ENCODE measurements around the gene FCRLB.
A peak's percentile ranks its signal among the peaks of the same experiment; 100 is the strongest.
"Not testable (repeated sequence)": the region's sequence is repeated elsewhere in the genome, so short reads cannot be mapped to it uniquely, and the experiment has no call there.

FCRLB gene

DNA sequence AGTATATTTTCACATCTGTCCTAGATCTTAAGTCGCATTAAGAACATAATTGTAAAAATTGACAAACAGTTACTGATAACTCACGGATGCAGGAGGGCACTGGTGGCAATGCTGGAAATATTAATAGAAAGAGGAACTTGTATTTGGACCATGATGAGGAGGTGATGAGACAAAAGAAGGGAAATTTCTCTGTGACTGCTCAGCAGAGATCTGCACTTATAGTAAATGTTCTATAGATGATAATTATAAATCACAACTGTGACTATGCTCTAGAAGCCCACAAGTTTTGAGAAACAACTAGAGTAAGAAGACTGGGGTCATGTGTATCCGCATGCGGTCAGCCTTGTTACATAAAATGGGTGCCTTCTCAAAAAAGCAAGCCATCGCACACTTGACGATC, 19.6 kb downstream of the FCRLB start:
- DNase-seq (ENCODE audit: low spot score) = no peak

DNA sequence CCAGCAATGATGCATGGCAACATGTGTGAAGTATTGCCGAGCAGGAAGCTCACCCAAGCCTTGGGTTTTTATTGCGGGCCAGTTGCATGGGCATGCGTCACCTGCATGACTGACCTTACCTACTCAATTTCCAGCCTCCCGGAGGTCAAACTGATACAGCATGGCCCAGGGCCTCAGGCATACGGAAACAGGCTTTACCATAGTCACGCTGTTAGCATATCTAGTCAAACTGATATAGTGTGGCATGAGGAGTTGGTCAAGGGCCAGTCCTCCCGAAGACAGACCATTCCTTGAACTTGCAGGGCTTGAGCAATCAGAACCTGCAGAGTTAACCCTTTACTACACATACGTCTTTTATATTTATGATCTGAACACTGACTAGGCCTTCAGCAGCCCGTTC, 21.9 kb downstream of the FCRLB start:
- DNase-seq (ENCODE audit: low spot score) = no peak

DNA sequence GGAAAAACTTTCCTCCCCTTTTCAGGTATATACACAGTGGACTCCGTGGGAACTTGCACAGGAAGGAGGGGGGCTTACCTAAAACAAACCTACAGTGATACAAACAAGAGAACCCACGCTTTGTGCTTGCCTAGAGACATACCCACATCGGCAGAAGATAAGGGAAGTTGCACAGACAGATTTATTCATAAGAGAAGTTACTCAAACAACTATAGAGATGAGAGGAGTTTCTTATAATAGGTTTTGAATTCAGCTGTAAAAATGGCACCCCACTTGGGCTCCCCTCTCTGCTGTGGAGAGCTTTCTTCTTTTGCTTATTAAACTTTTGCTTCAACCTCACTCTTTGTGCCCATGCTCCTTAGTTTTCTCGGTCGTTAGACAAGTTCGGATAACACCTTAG, 26.5 kb downstream of the FCRLB start:
- no peak for DNase-seq (ENCODE audit: low spot score)

DNA sequence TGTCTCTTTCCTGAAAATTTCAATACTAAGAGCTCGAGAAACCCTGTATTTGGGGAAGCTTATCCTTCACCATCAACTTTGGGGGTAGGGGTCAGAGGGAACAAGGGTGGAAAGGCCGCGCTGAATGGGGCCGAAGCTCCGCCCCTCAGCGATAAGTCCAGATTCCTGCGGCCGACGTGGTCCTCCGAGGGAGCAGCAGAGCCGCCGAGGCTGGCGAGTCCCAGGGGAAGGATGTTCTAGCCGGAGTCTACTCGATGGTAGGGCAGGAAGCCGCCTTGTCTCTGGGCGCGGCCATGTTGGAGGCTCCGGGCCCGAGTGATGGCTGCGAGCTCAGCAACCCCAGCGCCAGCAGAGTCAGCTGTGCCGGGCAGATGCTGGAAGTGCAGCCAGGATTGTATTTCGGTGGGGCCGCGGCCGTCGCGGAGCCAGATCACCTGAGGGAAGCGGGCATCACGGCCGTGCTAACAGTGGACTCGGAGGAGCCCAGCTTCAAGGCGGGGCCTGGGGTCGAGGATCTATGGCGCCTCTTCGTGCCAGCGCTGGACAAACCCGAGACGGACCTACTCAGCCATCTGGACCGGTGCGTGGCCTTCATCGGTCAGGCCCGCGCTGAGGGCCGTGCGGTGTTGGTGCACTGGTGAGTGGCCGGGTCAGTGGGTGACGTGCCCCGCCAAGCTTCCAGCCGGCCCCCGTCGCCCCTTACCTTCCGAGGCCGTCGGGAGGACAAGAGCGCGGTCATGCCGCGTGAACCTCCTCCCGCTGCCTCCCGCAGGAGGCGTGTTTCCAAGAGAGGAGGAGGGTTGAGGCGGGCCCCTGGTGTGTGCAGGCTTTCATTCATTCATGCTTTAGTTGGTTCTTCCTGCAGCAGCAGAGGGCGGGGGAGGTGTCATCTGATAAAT, 28.4 kb downstream of the FCRLB start, which contains the start of gene DUSP12:
Gene DUSP12, plus strand, starts transcription at position 278 of the 899 bp plus-strand sequence. Its CDS starts 16 bp downstream, at position 294.
- DNase-seq (ENCODE audit: low spot score) = peak; percentile 91

DNA sequence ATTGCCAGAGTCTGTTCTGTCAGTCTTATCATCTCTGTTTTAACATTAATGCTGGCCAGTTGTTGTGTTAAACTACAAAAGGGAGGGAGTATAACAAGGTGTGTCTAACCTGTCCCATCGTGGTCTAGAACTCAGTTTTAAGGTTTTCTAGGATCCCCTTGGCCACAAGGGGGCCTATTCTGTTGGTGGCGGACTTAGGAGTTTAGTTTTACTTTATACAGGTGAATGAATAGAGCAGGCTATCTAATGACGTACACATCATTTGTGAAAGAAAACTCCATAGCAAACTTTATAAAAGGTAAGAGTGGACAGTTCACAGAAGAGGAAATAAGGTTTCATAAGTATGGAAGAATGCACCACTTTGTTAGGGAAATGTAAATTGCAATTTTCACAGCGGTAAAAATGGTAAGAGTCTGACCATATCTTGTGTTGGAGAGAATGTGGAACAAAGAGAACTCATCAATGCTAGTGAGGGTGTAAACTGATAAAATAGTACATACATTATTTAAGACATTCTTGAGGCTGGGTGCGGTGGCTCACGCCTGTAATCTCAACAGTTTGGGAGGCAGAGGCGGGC, 42.3 kb downstream of the FCRLB start:
- no peak for DNase-seq (ENCODE audit: low spot score)

DNA sequence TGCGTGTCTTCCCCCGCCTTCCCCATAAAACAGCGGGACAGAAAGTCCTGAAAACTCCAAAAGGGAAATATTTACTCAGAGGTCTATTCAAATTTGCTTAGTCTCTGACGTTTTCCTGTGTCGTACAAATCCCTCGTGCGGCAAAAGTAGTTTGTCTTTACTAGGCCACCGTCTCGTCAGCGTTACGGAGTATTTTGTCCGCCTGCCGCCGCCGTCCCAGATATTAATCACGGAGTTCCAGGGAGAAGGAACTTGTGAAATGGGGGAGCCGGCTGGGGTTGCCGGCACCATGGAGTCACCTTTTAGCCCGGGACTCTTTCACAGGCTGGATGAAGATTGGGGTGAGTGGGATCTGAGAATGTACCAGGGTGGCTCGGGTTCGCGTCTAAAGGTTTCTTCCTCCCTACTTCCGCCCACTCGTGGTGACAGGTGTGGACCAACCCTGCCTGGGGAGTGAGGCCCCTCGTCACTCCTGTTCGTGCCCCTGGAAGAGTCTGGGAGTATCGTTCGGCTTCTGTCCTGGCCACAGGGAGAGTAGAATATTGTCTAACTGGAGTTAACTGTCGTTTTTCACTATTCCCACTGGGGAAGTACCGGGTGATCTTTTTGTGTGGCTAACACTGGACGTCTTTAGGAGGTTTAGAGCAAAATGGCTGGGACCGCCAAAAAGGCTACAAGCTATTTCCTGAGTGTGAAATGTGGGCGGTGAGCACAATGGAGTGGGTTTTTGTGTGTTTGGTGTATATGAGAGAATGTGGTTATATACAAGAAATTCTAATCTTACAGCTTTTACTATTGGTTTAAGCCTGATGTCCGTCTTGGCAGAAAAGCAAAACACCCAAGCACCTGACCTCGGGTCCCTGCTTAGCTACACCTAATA, 45.0 kb downstream of the FCRLB start, which contains the start of gene ATF6:
Gene ATF6, plus strand, starts transcription at position 219 of the 880 bp plus-strand sequence. Its CDS starts 41 bp downstream, at position 260.
- peak; percentile 78 for DNase-seq (ENCODE audit: low spot score)

DNA sequence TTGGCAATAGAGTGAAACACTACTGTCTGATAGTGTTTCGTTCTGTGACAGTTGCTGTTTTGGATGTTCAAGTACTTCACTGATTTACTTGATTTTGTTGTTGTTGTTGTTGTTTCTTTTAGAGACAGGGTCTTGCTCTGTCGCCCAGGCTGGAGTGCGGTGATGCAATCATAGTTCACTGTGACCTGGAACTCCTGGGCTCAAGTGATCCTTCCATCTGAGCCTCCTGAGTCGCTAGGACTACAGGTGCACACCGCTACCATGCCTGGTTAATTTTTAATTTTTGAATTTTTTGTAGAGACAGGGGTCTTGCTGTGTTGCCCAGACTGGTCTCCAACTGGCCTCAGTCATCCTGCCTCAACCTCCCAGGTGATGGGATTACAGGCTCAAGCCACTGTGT, 47.1 kb downstream of the FCRLB start:
- no peak for DNase-seq (ENCODE audit: low spot score)

DNA sequence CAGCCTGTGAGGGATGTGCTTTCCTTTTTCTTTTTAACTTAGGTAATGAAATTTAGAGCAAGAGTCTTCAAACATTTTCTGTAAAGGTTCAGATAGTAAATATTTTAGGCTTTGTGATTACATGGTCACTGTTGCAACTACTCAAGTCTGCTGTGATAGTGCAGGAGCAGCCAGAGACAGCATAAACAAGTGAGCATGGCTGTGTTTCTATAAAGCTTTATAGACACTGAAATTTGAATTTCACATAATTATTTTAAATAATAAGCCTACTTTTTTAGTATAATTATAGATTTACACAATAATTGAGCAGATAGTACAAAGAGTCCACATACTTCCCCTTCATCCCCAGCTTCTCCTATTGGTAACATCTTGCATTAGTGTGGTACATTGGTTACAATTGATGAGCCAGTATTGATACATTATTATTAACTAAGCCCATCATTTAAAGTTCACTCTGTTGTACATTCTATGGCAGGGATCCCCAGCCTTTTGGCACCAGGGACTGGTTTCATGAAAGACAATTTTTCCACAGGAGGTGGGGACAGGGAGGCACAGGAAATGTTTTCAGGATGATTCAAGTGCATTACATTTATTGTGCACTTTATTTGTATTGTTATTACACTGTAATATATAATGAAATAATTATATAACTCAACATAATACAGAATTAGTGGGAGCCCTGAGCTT, 47.8 kb downstream of the FCRLB start:
- no peak for DNase-seq (ENCODE audit: low spot score)

DNA sequence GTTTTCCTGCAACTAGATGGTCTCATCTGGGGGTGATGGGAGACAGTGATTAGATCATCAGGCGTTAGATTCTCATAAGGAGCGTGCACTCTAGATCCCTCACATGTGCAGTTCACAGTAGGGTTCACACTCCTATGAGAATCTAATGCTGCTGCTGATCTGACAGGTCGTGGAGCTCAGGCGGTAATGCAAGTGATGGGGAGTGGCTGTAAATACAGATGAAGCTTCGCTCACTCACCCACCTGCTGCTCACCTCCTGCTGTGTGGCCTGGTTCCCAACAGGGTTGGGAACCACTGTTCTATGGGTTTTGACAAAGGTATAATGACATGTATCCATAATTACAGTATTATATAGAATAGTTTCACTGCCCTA, 48.3 kb downstream of the FCRLB start:
- DNase-seq (ENCODE audit: low spot score) = not testable (repeated sequence)

DNA sequence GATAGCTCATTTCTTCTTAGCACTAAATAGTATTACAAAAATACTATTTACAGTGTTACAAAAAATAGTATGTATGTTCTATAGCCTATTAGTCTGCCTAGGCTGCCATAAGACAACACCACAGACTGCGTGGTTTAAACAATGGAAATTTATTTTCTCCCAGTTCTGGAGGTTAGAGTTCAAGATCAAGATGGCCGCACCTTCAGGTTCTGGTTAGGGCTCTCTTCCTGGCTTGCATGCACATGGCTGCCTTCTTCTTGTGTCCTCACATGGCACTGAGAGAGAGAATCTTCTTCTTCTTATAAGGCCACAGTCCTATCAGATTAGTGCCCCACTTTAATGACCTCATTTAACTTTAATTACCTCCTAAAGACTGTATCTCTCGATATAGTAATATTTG, 48.9 kb downstream of the FCRLB start:
- DNase-seq (ENCODE audit: low spot score) = no peak

DNA sequence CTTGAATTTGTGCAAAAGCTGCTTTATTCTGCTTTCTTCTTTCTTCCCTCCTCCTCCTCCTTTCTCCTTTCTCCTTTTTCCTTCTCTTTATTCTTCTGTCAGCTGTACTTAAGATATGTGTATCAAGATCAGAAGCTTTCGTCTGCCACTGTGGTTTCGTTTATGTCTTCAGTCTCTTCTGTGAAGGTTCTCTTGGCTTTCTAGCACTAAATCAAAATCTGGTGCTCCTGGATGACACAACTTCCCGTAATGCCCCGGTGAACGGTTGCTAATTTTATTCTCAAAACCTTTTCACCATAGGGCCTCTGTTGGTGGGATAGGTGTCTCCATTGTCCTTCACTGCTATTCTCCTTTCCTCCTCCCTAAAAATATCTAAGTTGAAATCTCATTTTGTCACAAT, 49.8 kb downstream of the FCRLB start:
- no peak for DNase-seq (ENCODE audit: low spot score)

DNA sequence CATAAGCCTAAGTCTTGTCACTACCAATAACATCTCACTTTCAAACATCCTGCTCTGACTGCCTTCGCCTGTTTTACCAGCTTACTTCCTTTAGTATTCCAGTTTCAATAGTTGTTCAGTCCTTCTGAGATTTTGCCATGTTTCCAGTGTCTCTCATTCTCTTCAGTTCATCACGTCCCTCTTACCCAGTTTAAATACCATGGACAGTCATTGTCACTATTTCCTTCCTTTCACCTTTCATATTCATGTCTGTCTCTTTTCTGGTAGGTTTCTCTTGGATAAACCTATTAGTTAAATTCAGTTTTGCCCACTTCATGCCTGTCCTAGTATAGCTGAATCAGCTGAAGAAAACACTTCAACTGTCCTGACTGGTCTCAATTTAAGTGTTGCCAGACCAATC, 50.6 kb downstream of the FCRLB start:
- no peak for DNase-seq (ENCODE audit: low spot score)

DNA sequence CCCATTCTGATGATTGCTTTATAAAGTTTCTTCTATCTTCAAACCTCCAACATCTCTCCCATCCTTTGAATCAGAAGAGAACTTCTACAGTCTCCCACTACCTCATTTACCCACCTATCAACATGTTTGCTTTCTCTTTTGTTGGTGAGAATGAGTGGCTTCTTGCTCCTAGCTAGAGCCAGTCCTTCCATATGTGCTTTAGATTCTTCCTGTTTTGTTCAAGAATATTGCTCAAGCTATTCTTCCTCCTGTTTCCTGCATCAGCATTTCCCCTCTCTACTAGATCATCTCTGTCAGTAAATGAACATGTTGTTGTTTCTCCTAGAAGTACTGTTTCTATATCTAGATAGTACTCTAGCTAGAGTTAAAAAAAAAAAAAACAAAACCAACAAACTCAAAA, 51.1 kb downstream of the FCRLB start:
- no peak for DNase-seq (ENCODE audit: low spot score)

DNA sequence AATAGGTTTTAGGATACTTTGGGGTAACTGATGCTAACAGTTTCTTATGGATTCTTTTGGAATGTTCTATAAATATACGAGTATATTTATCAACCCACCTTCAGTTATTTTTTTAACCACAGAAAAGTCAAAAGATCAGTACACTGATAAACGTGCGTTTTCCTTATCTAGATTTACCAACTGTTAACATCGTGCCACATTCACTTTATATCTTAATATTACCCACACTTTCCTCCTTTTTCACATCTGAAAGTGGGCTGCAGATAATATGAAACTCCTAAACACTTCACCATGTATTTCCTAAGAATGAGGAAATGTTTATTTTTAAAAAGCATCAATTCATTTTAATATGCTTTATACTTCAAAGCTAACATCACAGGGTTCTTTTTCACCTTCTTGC, 52.4 kb downstream of the FCRLB start:
- DNase-seq (ENCODE audit: low spot score) = no peak

DNA sequence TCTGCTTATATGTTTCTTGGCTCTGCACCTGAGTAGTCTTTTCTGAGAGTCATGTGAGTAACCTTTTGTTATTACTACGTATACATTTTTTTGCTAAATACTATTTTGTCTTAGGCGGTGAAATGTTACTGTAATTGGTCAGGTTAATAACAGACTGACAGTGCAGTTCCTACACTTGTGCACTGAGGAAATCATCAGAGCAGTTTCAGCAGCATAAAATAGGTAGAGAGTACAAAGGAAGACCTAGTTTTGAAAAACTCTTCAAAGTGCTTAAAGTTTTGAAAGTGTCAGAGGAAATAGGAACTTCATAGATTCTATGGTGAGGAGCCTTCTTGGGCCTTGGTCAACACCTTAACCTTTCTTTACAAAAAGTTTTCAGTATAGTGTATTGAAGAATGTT, 55.9 kb downstream of the FCRLB start:
- no peak for DNase-seq (ENCODE audit: low spot score)
